ENCODE measurements around the gene KLK7. TPM values are rescaled to one million over a fixed set of nuclear protein-coding genes. Genes with fewer than 3 reads are reported as not detected.

Gene KLK7
- total RNA-seq, 4 donors from 2014 or later, result 0.31 to 16.7 TPM; not detected in 2

DNA sequence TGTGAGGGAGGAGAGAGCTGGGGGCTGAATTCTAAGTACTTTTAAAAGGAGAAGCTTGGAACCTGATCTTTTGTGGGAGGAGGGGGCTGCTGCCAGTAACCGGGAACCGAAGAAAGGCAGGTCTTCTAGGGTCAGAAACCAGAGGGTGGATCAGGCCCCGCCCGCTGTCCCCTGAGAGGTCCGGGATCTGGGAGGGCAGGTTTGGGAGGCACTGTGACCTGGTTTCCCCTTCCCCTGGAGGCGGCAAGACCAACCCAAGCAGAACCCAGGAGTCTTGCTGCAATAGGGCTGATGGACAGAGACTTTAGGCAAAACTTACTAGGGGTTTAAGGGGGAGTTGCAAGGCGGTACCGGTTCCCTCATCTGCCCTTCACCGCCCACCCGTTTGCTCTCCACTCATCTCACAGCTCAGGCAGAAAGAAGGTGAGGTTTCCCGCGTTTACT lies 18.4 kb upstream of the KLK7 start:
- Histone ChIP-seq H3K4me1 (no peaks in the 10 kb centered on the region), H3K27ac (no peak overlapping the region), H3K9me3 (no peaks in the 10 kb centered on the region), H3K4me3 (no peak overlapping the region), H3K36me3 (no peaks in the 10 kb centered on the region), H3K27me3 (peaks cover 84% of the 10 kb centered on the region)
- no peak for ATAC-seq
- TF ChIP-seq EP300 (IDR thresholded peaks at IDR 0.05), result no peak
- no peak for TF ChIP-seq POLR2AphosphoS5 (IDR thresholded peaks at IDR 0.05)
- no peak for TF ChIP-seq CTCF (IDR thresholded peaks at IDR 0.05)
- no peak for TF ChIP-seq POLR2A (IDR thresholded peaks at IDR 0.05)
- 23 to 25% methylated on average over 4 of the region's 12 CpGs for WGBS, 2 donors (ENCODE audit: low coverage in 1 of 2)

DNA sequence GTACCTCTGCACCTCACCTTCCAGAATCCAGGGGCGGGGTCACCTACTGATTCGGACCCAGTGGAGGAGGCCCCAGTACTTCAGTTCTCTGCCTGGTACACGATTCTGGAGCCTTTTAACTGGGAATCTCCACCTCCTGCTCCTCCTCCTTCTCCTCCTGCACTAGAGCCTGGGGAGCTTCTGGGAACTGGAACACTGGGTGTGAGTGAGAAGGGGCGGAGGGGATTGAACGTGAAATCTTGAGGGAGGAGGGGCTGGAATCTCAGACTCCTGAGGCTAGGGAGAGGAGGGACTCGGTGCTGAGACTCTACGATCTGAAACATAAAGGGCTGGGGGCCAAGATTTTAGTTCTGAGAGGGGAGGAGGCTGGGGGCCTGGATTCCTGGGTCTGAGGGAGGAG lies 17.8 kb upstream of the KLK7 start, which contains the start of gene KLK8:
Gene KLK8, minus strand, starts transcription at position 90 of the 400 bp plus-strand sequence. CDS start 437 bp downstream, outside the sequence.
- Histone ChIP-seq H3K27me3 (peaks cover 78% of the 10 kb centered on the region), H3K36me3 (no peaks in the 10 kb centered on the region), H3K4me1 (no peaks in the 10 kb centered on the region), H3K4me3 (no peak within 1 kb of the TSS), H3K9me3 (no peaks in the 10 kb centered on the region), H3K27ac (no peak within 1 kb of the TSS)
- ATAC-seq, result no peak
- TF ChIP-seq POLR2A (IDR thresholded peaks at IDR 0.05) (no peak), POLR2AphosphoS5 (IDR thresholded peaks at IDR 0.05) (no peak), CTCF (IDR thresholded peaks at IDR 0.05) (no peak), EP300 (IDR thresholded peaks at IDR 0.05) (no peak)
- 0 to 11% methylated on average over 2 to 3 of the region's 7 CpGs for WGBS, 2 donors (ENCODE audit: low coverage in 1 of 2)

- H3K9me3 ChIP-seq, result no peaks in the 10 kb centered on the region
- no peak overlapping the region for H3K4me3 ChIP-seq
- WGBS, 2 donors (ENCODE audit: low coverage in 1 of 2), result 43% methylated on average over 5 of the region's 16 CpGs; no CpG with 5 or more reads in 1 of the 2 donors
- H3K27ac ChIP-seq, result no peak overlapping the region
- peaks cover 73% of the 10 kb centered on the region for H3K27me3 ChIP-seq
- no peaks in the 10 kb centered on the region for H3K36me3 ChIP-seq
- TF ChIP-seq EP300 (IDR thresholded peaks at IDR 0.05) (no peak), POLR2AphosphoS5 (IDR thresholded peaks at IDR 0.05) (no peak), CTCF (IDR thresholded peaks at IDR 0.05) (no peak), POLR2A (IDR thresholded peaks at IDR 0.05) (no peak)
- no peaks in the 10 kb centered on the region for H3K4me1 ChIP-seq
- ATAC-seq, result no peak
These were observed 17.3 kb upstream of the KLK7 start for GRCh38 chr19:51000981-51001380.

DNA sequence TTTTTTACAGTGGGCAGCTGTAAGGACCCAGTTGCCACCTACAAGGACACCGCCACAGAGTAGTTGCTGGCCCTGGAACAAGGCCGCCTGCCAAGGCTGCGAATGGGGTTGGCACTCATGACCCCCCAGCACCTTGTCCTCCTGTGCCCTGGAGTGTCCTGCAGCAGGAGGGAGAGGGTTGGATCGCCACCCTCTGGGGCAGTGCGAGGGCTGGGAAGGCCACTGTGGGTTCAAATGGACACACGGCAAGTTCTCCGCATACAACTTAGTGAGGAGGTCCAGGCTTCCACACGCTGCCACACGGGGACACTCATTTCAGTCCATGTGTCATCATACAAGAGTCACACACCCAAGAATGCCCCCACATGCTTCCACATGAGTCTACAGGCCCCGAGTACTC lies 16.7 kb upstream of the KLK7 start:
- ATAC-seq, result no peak
- TF ChIP-seq POLR2A (IDR thresholded peaks at IDR 0.05) (no peak), CTCF (IDR thresholded peaks at IDR 0.05) (no peak), EP300 (IDR thresholded peaks at IDR 0.05) (no peak), POLR2AphosphoS5 (IDR thresholded peaks at IDR 0.05) (no peak)
- Histone ChIP-seq H3K27me3 (peaks cover 69% of the 10 kb centered on the region), H3K9me3 (no peaks in the 10 kb centered on the region), H3K4me1 (no peaks in the 10 kb centered on the region), H3K27ac (no peak overlapping the region), H3K36me3 (no peaks in the 10 kb centered on the region), H3K4me3 (no peak overlapping the region)
- 80 to 89% methylated on average over 2 to 3 of the region's 10 CpGs for WGBS, 2 donors (ENCODE audit: low coverage in 1 of 2)

- no peaks in the 10 kb centered on the region for H3K36me3 ChIP-seq
- H3K27ac ChIP-seq, result no peak overlapping the region
- ATAC-seq, result no peak
- peaks cover 57% of the 10 kb centered on the region for H3K27me3 ChIP-seq
- no peaks in the 10 kb centered on the region for H3K9me3 ChIP-seq
- no peaks in the 10 kb centered on the region for H3K4me1 ChIP-seq
- H3K4me3 ChIP-seq, result no peak overlapping the region
- TF ChIP-seq EP300 (IDR thresholded peaks at IDR 0.05) (no peak), POLR2A (IDR thresholded peaks at IDR 0.05) (no peak), POLR2AphosphoS5 (IDR thresholded peaks at IDR 0.05) (no peak), CTCF (IDR thresholded peaks at IDR 0.05) (no peak)
- WGBS, 2 donors (ENCODE audit: low coverage in 1 of 2), result 17 to 68% methylated on average over 1 to 4 of the region's 4 CpGs
These were observed 15.0 kb upstream of the KLK7 start for GRCh38 chr19:50998686-50999085.

All from gastroesophageal sphincter (tissue), 4 donors.